ENCODE data around the gene BCR.

Gene BCR

GRCh38 chr22:23253475-23254055, 73.3 kb downstream of the BCR start:
- H2BK15ac ChIP-seq (replicated peaks; ENCODE audit: low read depth): no peak overlapping the region
- peaks cover 2% of the 10 kb centered on the region for H3K36me3 ChIP-seq (ENCODE audit: control insufficient read depth, insufficient read depth, low read length)
- no peak overlapping the region for H4K8ac ChIP-seq (ENCODE audit: low read depth, low read length)
- no peak overlapping the region for H3K23ac ChIP-seq (ENCODE audit: low read length)
- H3K79me1 ChIP-seq (ENCODE audit: low read length): peaks cover 43% of the 10 kb centered on the region
- H3K56ac ChIP-seq (ENCODE audit: low read length): no peak overlapping the region
- H2BK5ac ChIP-seq (ENCODE audit: low read length): no peak overlapping the region
- H3K27me3 ChIP-seq (ENCODE audit: insufficient read depth, low read length, poor library complexity): no peaks in the 10 kb centered on the region
- H4K5ac ChIP-seq (ENCODE audit: low read length): no peak overlapping the region
- H2AK5ac ChIP-seq (ENCODE audit: low read length): no peak overlapping the region
- no peak overlapping the region for H3K18ac ChIP-seq (ENCODE audit: low read length)
- no peak overlapping the region for H3K4me3 ChIP-seq (ENCODE audit: low read length)
- no peak overlapping the region for H3K27ac ChIP-seq (ENCODE audit: low read depth, low read length)
- H2BK120ac ChIP-seq (ENCODE audit: low read depth, low read length): no peak overlapping the region
- DNase-seq: no peak
- peaks cover 36% of the 10 kb centered on the region for H3K79me2 ChIP-seq (ENCODE audit: control insufficient read depth, insufficient read depth, low read length)
- H3K4me2 ChIP-seq (ENCODE audit: low read length): no peak overlapping the region
- peaks cover 17% of the 10 kb centered on the region for H3K4me1 ChIP-seq (ENCODE audit: control insufficient read depth, low read depth, low read length)
- H3K4ac ChIP-seq (ENCODE audit: low read depth, low read length): no peak overlapping the region
- no CpG with 5 or more reads among the region's 19 CpGs for whole genome bisulfite sequencing (ENCODE audit: extremely low coverage, insufficient coverage, low lambda C conversion rate)
- H3K9ac ChIP-seq (ENCODE audit: low read length): no peak overlapping the region

- H3K56ac ChIP-seq (ENCODE audit: low read length): no peak overlapping the region
- H3K27me3 ChIP-seq (ENCODE audit: insufficient read depth, low read length, poor library complexity): no peaks in the 10 kb centered on the region
- no peak overlapping the region for H4K5ac ChIP-seq (ENCODE audit: low read length)
- H2BK5ac ChIP-seq (ENCODE audit: low read length): no peak overlapping the region
- no peak overlapping the region for H3K9ac ChIP-seq (ENCODE audit: low read length)
- H3K36me3 ChIP-seq (ENCODE audit: control insufficient read depth, insufficient read depth, low read length): peaks cover 2% of the 10 kb centered on the region
- no peak overlapping the region for H3K23ac ChIP-seq (ENCODE audit: low read length)
- no peak overlapping the region for H3K4me3 ChIP-seq (ENCODE audit: low read length)
- no peak overlapping the region for H2AK5ac ChIP-seq (ENCODE audit: low read length)
- H2BK120ac ChIP-seq (ENCODE audit: low read depth, low read length): no peak overlapping the region
- H3K27ac ChIP-seq (ENCODE audit: low read depth, low read length): no peak overlapping the region
- no peak overlapping the region for H3K4ac ChIP-seq (ENCODE audit: low read depth, low read length)
- peaks cover 19% of the 10 kb centered on the region for H3K79me2 ChIP-seq (ENCODE audit: control insufficient read depth, insufficient read depth, low read length)
- H3K79me1 ChIP-seq (ENCODE audit: low read length): peaks cover 35% of the 10 kb centered on the region
- no peak overlapping the region for H3K18ac ChIP-seq (ENCODE audit: low read length)
- H2BK15ac ChIP-seq (replicated peaks; ENCODE audit: low read depth): no peak overlapping the region
- no CpG with 5 or more reads among the region's 8 CpGs for WGBS (ENCODE audit: extremely low coverage, insufficient coverage, low lambda C conversion rate)
- no peak overlapping the region for H4K8ac ChIP-seq (ENCODE audit: low read depth, low read length)
- no peak for DNase-seq
- H3K4me1 ChIP-seq (ENCODE audit: control insufficient read depth, low read depth, low read length): peaks cover 6% of the 10 kb centered on the region
- H3K4me2 ChIP-seq (ENCODE audit: low read length): no peak overlapping the region
Measured at GRCh38 chr22:23255506-23256170, 75.3 kb downstream of the BCR start.

GRCh38 chr22:23256171-23256932, 76.0 kb downstream of the BCR start:
- H3K79me2 ChIP-seq (ENCODE audit: control insufficient read depth, insufficient read depth, low read length): peaks cover 12% of the 10 kb centered on the region
- no peak overlapping the region for H3K56ac ChIP-seq (ENCODE audit: low read length)
- peaks cover 29% of the 10 kb centered on the region for H3K79me1 ChIP-seq (ENCODE audit: low read length)
- H3K4me2 ChIP-seq (ENCODE audit: low read length): no peak overlapping the region
- no peak overlapping the region for H3K18ac ChIP-seq (ENCODE audit: low read length)
- WGBS (ENCODE audit: extremely low coverage, insufficient coverage, low lambda C conversion rate): no CpG with 5 or more reads among the region's 10 CpGs
- no peak overlapping the region for H2BK120ac ChIP-seq (ENCODE audit: low read depth, low read length)
- H3K9ac ChIP-seq (ENCODE audit: low read length): no peak overlapping the region
- H3K23ac ChIP-seq (ENCODE audit: low read length): no peak overlapping the region
- H2BK5ac ChIP-seq (ENCODE audit: low read length): no peak overlapping the region
- H3K4ac ChIP-seq (ENCODE audit: low read depth, low read length): no peak overlapping the region
- H4K8ac ChIP-seq (ENCODE audit: low read depth, low read length): no peak overlapping the region
- H3K27ac ChIP-seq (ENCODE audit: low read depth, low read length): no peak overlapping the region
- H3K4me3 ChIP-seq (ENCODE audit: low read length): no peak overlapping the region
- no peak overlapping the region for H4K5ac ChIP-seq (ENCODE audit: low read length)
- no peak overlapping the region for H2BK15ac ChIP-seq (replicated peaks; ENCODE audit: low read depth)
- DNase-seq: no peak
- H3K27me3 ChIP-seq (ENCODE audit: insufficient read depth, low read length, poor library complexity): no peaks in the 10 kb centered on the region
- peaks cover 2% of the 10 kb centered on the region for H3K36me3 ChIP-seq (ENCODE audit: control insufficient read depth, insufficient read depth, low read length)
- no peak overlapping the region for H2AK5ac ChIP-seq (ENCODE audit: low read length)
- H3K4me1 ChIP-seq (ENCODE audit: control insufficient read depth, low read depth, low read length): peaks cover 6% of the 10 kb centered on the region

GRCh38 chr22:23256986-23257888, 76.9 kb downstream of the BCR start:
- Histone ChIP-seq H4K5ac (ENCODE audit: low read length) (no peak overlapping the region), H3K4ac (ENCODE audit: low read depth, low read length) (no peak overlapping the region), H3K9ac (ENCODE audit: low read length) (no peak overlapping the region), H3K4me1 (ENCODE audit: control insufficient read depth, low read depth, low read length) (peaks cover 8% of the 10 kb centered on the region), H3K4me2 (ENCODE audit: low read length) (no peak overlapping the region), H3K79me1 (ENCODE audit: low read length) (peaks cover 26% of the 10 kb centered on the region), H3K23ac (ENCODE audit: low read length) (no peak overlapping the region), H3K18ac (ENCODE audit: low read length) (no peak overlapping the region), H4K8ac (ENCODE audit: low read depth, low read length) (no peak overlapping the region), H2BK5ac (ENCODE audit: low read length) (no peak overlapping the region), H2BK120ac (ENCODE audit: low read depth, low read length) (no peak overlapping the region), H3K4me3 (ENCODE audit: low read length) (no peak overlapping the region), H2BK15ac (replicated peaks; ENCODE audit: low read depth) (no peak overlapping the region), H3K79me2 (ENCODE audit: control insufficient read depth, insufficient read depth, low read length) (peaks cover 6% of the 10 kb centered on the region), H3K36me3 (ENCODE audit: control insufficient read depth, insufficient read depth, low read length) (peaks cover 4% of the 10 kb centered on the region), H3K27ac (ENCODE audit: low read depth, low read length) (no peak overlapping the region), H3K27me3 (ENCODE audit: insufficient read depth, low read length, poor library complexity) (no peaks in the 10 kb centered on the region), H2AK5ac (ENCODE audit: low read length) (no peak overlapping the region), H3K56ac (ENCODE audit: low read length) (no peak overlapping the region)
- DNase-seq: no peak
- whole genome bisulfite sequencing (ENCODE audit: extremely low coverage, insufficient coverage, low lambda C conversion rate): no CpG with 5 or more reads among the region's 19 CpGs

GRCh38 chr22:23257889-23258825, 77.8 kb downstream of the BCR start:
- peaks cover 9% of the 10 kb centered on the region for H3K4me1 ChIP-seq (ENCODE audit: control insufficient read depth, low read depth, low read length)
- no peak overlapping the region for H3K9ac ChIP-seq (ENCODE audit: low read length)
- no peak for DNase-seq
- H3K23ac ChIP-seq (ENCODE audit: low read length): no peak overlapping the region
- no CpG with 5 or more reads among the region's 15 CpGs for WGBS (ENCODE audit: extremely low coverage, insufficient coverage, low lambda C conversion rate)
- no peak overlapping the region for H4K5ac ChIP-seq (ENCODE audit: low read length)
- no peak overlapping the region for H3K18ac ChIP-seq (ENCODE audit: low read length)
- no peak overlapping the region for H3K27ac ChIP-seq (ENCODE audit: low read depth, low read length)
- H3K4me3 ChIP-seq (ENCODE audit: low read length): no peak overlapping the region
- H3K4me2 ChIP-seq (ENCODE audit: low read length): no peak overlapping the region
- H3K4ac ChIP-seq (ENCODE audit: low read depth, low read length): no peak overlapping the region
- no peak overlapping the region for H3K56ac ChIP-seq (ENCODE audit: low read length)
- no peaks in the 10 kb centered on the region for H3K27me3 ChIP-seq (ENCODE audit: insufficient read depth, low read length, poor library complexity)
- peaks cover 4% of the 10 kb centered on the region for H3K36me3 ChIP-seq (ENCODE audit: control insufficient read depth, insufficient read depth, low read length)
- no peak overlapping the region for H2AK5ac ChIP-seq (ENCODE audit: low read length)
- H2BK120ac ChIP-seq (ENCODE audit: low read depth, low read length): no peak overlapping the region
- no peak overlapping the region for H2BK15ac ChIP-seq (replicated peaks; ENCODE audit: low read depth)
- peaks cover 3% of the 10 kb centered on the region for H3K79me2 ChIP-seq (ENCODE audit: control insufficient read depth, insufficient read depth, low read length)
- H3K79me1 ChIP-seq (ENCODE audit: low read length): peaks cover 20% of the 10 kb centered on the region
- no peak overlapping the region for H4K8ac ChIP-seq (ENCODE audit: low read depth, low read length)
- no peak overlapping the region for H2BK5ac ChIP-seq (ENCODE audit: low read length)

Data from mesendoderm (in vitro differentiated cells).